HEK293T (cell line): ENCODE data around the gene MLANA.

Experiments
- CTCF ChIA-PET: fragments of 350-600 bp; formaldehyde crosslinking; extraction: SDS; loops from one replicate; lab custom pipeline; 2021; ENCODE audit warnings: antibody characterized with exemption, inconsistent platforms; lab: Yijun Ruan, JAX
- POLR2A ChIA-PET: fragments of 350-600 bp; formaldehyde crosslinking; extraction: SDS; loops from one replicate; lab custom pipeline; 2020; ENCODE audit warnings: antibody characterized with exemption, inconsistent platforms; lab: Yijun Ruan, JAX
- DNase-seq: peaks from one replicate; pipeline ENCODE4 v3.0.0; 2012; ENCODE audit warnings: mixed read lengths; ENCODE audit errors: extremely low spot score
- ARNT ChIP-seq: fragments of 450-650 bp; IDR thresholded peaks from 2 replicates; pipeline ENCODE4 v1.6.1; 2017; ENCODE audit warnings: mild to moderate bottlenecking
- BHLHE40 ChIP-seq: fragments of 450-650 bp; IDR thresholded peaks from 2 replicates; pipeline ENCODE4 v1.6.1; 2016; ENCODE audit warnings: mild to moderate bottlenecking, moderate library complexity, borderline replicate concordance
- CTBP1 ChIP-seq: fragments of 450-650 bp; IDR thresholded peaks from 2 replicates; pipeline ENCODE4 v1.6.1; 2016; ENCODE audit warnings: borderline replicate concordance
- ELF4 ChIP-seq: fragments of 450-650 bp; IDR thresholded peaks from 2 replicates; pipeline ENCODE4 v1.6.1; 2017; ENCODE audit warnings: antibody characterized with exemption
- FOXA1 ChIP-seq: fragments of 450-650 bp; IDR thresholded peaks from 2 replicates; pipeline ENCODE4 v1.6.1; 2016; ENCODE audit warnings: mild to moderate bottlenecking
- FOXK2 ChIP-seq: fragments of 450-650 bp; IDR thresholded peaks from 2 replicates; pipeline ENCODE4 v1.6.1; 2016; ENCODE audit warnings: mild to moderate bottlenecking
- FOXM1 ChIP-seq: fragments of 450-650 bp; IDR thresholded peaks from 2 replicates; pipeline ENCODE4 v1.6.1; 2017; ENCODE audit warnings: mild to moderate bottlenecking, borderline replicate concordance
- HDGF ChIP-seq: fragments of 450-650 bp; IDR thresholded peaks from 2 replicates; pipeline ENCODE4 v1.6.1; 2017; ENCODE audit warnings: antibody characterized with exemption, borderline replicate concordance
- L3MBTL2 ChIP-seq: fragments of 450-650 bp; conservative IDR thresholded peaks from 2 replicates; pipeline ENCODE4 v1.6.1; 2016; ENCODE audit warnings: mild to moderate bottlenecking
- LEF1 ChIP-seq: fragments of 450-650 bp; IDR thresholded peaks from 2 replicates; pipeline ENCODE4 v1.6.1; 2017; ENCODE audit warnings: mild to moderate bottlenecking, borderline replicate concordance
- NFRKB ChIP-seq: fragments of 450-650 bp; IDR thresholded peaks from 2 replicates; pipeline ENCODE4 v1.6.1; 2016; ENCODE audit warnings: mild to moderate bottlenecking, moderate library complexity
- PKNOX1 ChIP-seq: fragments of 450-650 bp; IDR thresholded peaks from 2 replicates; pipeline ENCODE4 v1.6.1; 2016
- SP1 ChIP-seq: fragments of 450-650 bp; IDR thresholded peaks from 2 replicates; pipeline ENCODE4 v1.6.1; 2017
- SUZ12 ChIP-seq: fragments of 450-650 bp; IDR thresholded peaks from 2 replicates; pipeline ENCODE4 v1.6.1; 2016; ENCODE audit warnings: mild to moderate bottlenecking
- TARDBP ChIP-seq: fragments of 450-650 bp; IDR thresholded peaks from 2 replicates; pipeline ENCODE4 v1.6.1; 2016
- ZNF384 ChIP-seq: fragments of 450-650 bp; IDR thresholded peaks from 2 replicates; pipeline ENCODE4 v1.6.1; 2016

The MLANA gene

GRCh38 chr9:5897851-5898250 is 7.2 kb downstream of the MLANA start:
- CTCF ChIA-PET: no interaction called here
- TF ChIP-seq PKNOX1 (no peak), L3MBTL2 (no peak), HDGF (no peak), FOXK2 (no peak), FOXA1 (no peak), BHLHE40 (no peak), ELF4 (no peak), NFRKB (no peak), FOXM1 (no peak), ZNF384 (no peak), ARNT (no peak)
- DNase-seq: no peak
- POLR2A ChIA-PET: no interaction called here

GRCh38 chr9:5899292-5899691 is 8.6 kb downstream of the MLANA start:
- DNase-seq: no peak
- TF ChIP-seq FOXM1 (no peak), NFRKB (no peak), BHLHE40 (no peak), ELF4 (no peak), FOXK2 (no peak), CTBP1 (no peak), ARNT (no peak), SP1 (no peak), SUZ12 (no peak), L3MBTL2 (no peak), HDGF (no peak), PKNOX1 (no peak), LEF1 (no peak)
- POLR2A ChIA-PET: no interaction called here
- CTCF ChIA-PET: no interaction called here

- no peak for DNase-seq
- no peak for TF ChIP-seq FOXK2
- TF ChIP-seq FOXA1: no peak
- TF ChIP-seq CTBP1: no peak
- no peak for TF ChIP-seq ARNT
- no peak for TF ChIP-seq BHLHE40
- TF ChIP-seq SP1: no peak
- TF ChIP-seq ZNF384: no peak
- no peak for TF ChIP-seq PKNOX1
- TF ChIP-seq L3MBTL2: no peak
- no peak for TF ChIP-seq ELF4
- no peak for TF ChIP-seq FOXM1
- TF ChIP-seq TARDBP: no peak
- TF ChIP-seq HDGF: no peak
- no peak for TF ChIP-seq SUZ12
- TF ChIP-seq NFRKB: no peak
- no peak for TF ChIP-seq LEF1
- ChIA-PET CTCF (no interaction called here), POLR2A (no interaction called here)
These were observed 9.9 kb downstream of the MLANA start for GRCh38 chr9:5900622-5901021.

- no peak for TF ChIP-seq FOXM1
- no peak for TF ChIP-seq FOXA1
- no peak for TF ChIP-seq ELF4
- no peak for TF ChIP-seq NFRKB
- TF ChIP-seq FOXK2: no peak
- no peak for TF ChIP-seq ARNT
- no peak for TF ChIP-seq HDGF
- no peak for TF ChIP-seq CTBP1
- no peak for TF ChIP-seq L3MBTL2
- no peak for TF ChIP-seq SUZ12
- no peak for TF ChIP-seq LEF1
- no peak for DNase-seq
- ChIA-PET POLR2A (no interaction called here), CTCF (no interaction called here)
These were observed 11.7 kb downstream of the MLANA start for GRCh38 chr9:5902377-5902776.

GRCh38 chr9:5908918-5909317 is 18.2 kb downstream of the MLANA start:
- TF ChIP-seq ELF4 (no peak), PKNOX1 (no peak), SUZ12 (no peak), CTBP1 (no peak), SP1 (no peak), TARDBP (no peak), FOXK2 (no peak), L3MBTL2 (no peak), ZNF384 (no peak), NFRKB (no peak), LEF1 (no peak), FOXM1 (no peak), BHLHE40 (no peak), FOXA1 (no peak), ARNT (no peak), HDGF (no peak)
- ChIA-PET POLR2A (no interaction called here), CTCF (no interaction called here)
- no peak for DNase-seq

- no peak for TF ChIP-seq SP1
- CTCF ChIA-PET: no interaction called here
- POLR2A ChIA-PET: no interaction called here
- no peak for DNase-seq
These were observed 19.3 kb downstream of the MLANA start for GRCh38 chr9:5909976-5910375.
